Neural cell (in vitro differentiated cells): ENCODE measurements around the gene FAIM. TPM values are rescaled to one million over a fixed set of nuclear protein-coding genes. Genes with fewer than 3 reads are reported as not detected.

Experiments used
- H2AFZ ChIP-seq: fragments of 200-600, 300-800 bp; sonication (generic), shearing (Covaris generic); 2 replicates; pipeline ENCODE4 v1.6.0; 2014; ENCODE audit warnings: low read depth, mild to moderate bottlenecking, antibody characterized with exemption, low read length, moderate library complexity
- H3F3A ChIP-seq: fragments of 200-600 bp; shearing (Covaris generic); 2 replicates; pipeline ENCODE4 v1.6.1; 2016; ENCODE audit warnings: mild to moderate bottlenecking, moderate library complexity, mixed read lengths, antibody characterized with exemption, low read length; ENCODE audit not compliant: insufficient read depth, poor library complexity, severe bottlenecking
- H3K27ac ChIP-seq: fragments of 200-600, 300-800 bp; sonication (generic), shearing (Covaris generic); 2 replicates; pipeline ENCODE4 v1.5.1; 2014; ENCODE audit warnings: mild to moderate bottlenecking, low read length, moderate library complexity
- H3K27me3 ChIP-seq: fragments of 300-800, 200-600 bp; sonication (generic), shearing (Covaris generic); 2 replicates; pipeline ENCODE4 v1.6.0; 2014; ENCODE audit warnings: mild to moderate bottlenecking, low read depth, low read length, moderate library complexity; ENCODE audit not compliant: insufficient read depth
- H3K36me3 ChIP-seq: fragments of 300-800, 200-600 bp; sonication (generic), shearing (Covaris generic); 2 replicates; pipeline ENCODE4 v1.5.1; 2014; ENCODE audit warnings: mild to moderate bottlenecking, antibody characterized with exemption, low read length, moderate library complexity; ENCODE audit not compliant: insufficient read depth
- H3K4me2 ChIP-seq: fragments of 300-800, 200-600 bp; sonication (generic), shearing (Covaris generic); 2 replicates; pipeline ENCODE4 v1.6.0; 2014; ENCODE audit warnings: mild to moderate bottlenecking, low read length
- H3K4me3 ChIP-seq: fragments of 300-800, 200-600 bp; sonication (generic), shearing (Covaris generic); 2 replicates; pipeline ENCODE4 v1.5.1; 2014; ENCODE audit warnings: mild to moderate bottlenecking, low read length, moderate library complexity
- H3K79me2 ChIP-seq: fragments of 200-600 bp; shearing (Covaris generic); replicated peaks from 2 replicates; pipeline ENCODE4 v1.6.0; 2014; ENCODE audit warnings: mild to moderate bottlenecking, low read length, moderate library complexity; ENCODE audit not compliant: insufficient read depth
- H3K9ac ChIP-seq: fragments of 300-800, 200-600 bp; sonication (generic), shearing (Covaris generic); 2 replicates; pipeline ENCODE4 v1.6.1; 2016; ENCODE audit warnings: mild to moderate bottlenecking, low read length, mixed read lengths
- H3K9me2 ChIP-seq: fragments of 200-600 bp; shearing (Covaris generic); 2 replicates; pipeline ENCODE4 v1.6.1; 2016; ENCODE audit warnings: mild to moderate bottlenecking, low read length, mixed read lengths; ENCODE audit not compliant: insufficient read depth
- H3K9me3 ChIP-seq: fragments of 200-600, 300-800 bp; sonication (generic), shearing (Covaris generic); 2 replicates; pipeline ENCODE4 v1.6.1; 2016; ENCODE audit warnings: mild to moderate bottlenecking, mixed run types, low read length, moderate library complexity, mixed read lengths
- H4K20me1 ChIP-seq: fragments of 200-600 bp; shearing (Covaris generic); 2 replicates; pipeline ENCODE4 v1.6.1; 2016; ENCODE audit warnings: mild to moderate bottlenecking, mixed run types; ENCODE audit not compliant: insufficient read depth
- CTCF ChIP-seq: fragments of 450-650 bp; IDR thresholded peaks from 2 replicates; pipeline ENCODE4 v1.5.1; 2014; ENCODE audit warnings: antibody characterized with exemption, mild to moderate bottlenecking, moderate library complexity; ENCODE audit not compliant: poor library complexity, severe bottlenecking
- EP300 ChIP-seq: fragments of 450-650 bp; conservative IDR thresholded peaks from 2 replicates; pipeline ENCODE4 v1.6.1; 2014; ENCODE audit warnings: antibody characterized with exemption, mild to moderate bottlenecking, moderate library complexity; ENCODE audit not compliant: poor library complexity, severe bottlenecking
- EZH2 ChIP-seq: fragments of 200-600, 300-800 bp; shearing (Covaris generic), sonication (generic); IDR thresholded peaks from 2 replicates; pipeline ENCODE4 v1.6.1; 2014; ENCODE audit warnings: antibody characterized with exemption, low read length, borderline replicate concordance, mild to moderate bottlenecking; ENCODE audit not compliant: insufficient read depth, poor library complexity, severe bottlenecking
- MXI1 ChIP-seq: fragments of 450-650 bp; conservative IDR thresholded peaks from 2 replicates; pipeline ENCODE4 v1.6.1; 2014; ENCODE audit warnings: antibody characterized with exemption, mild to moderate bottlenecking; ENCODE audit not compliant: poor library complexity, severe bottlenecking
- POLR2AphosphoS5 ChIP-seq: IDR thresholded peaks from 2 replicates; pipeline ENCODE4 v1.6.1; 2012
- RAD21 ChIP-seq: fragments of 450-650 bp; conservative IDR thresholded peaks from 2 replicates; pipeline ENCODE4 v1.6.1; 2014; ENCODE audit warnings: antibody characterized with exemption, mild to moderate bottlenecking, moderate library complexity
- SMC3 ChIP-seq: fragments of 450-650 bp; conservative IDR thresholded peaks from 2 replicates; pipeline ENCODE4 v1.6.1; 2014; ENCODE audit warnings: antibody characterized with exemption, mild to moderate bottlenecking, moderate library complexity; ENCODE audit not compliant: poor library complexity
- TAF1 ChIP-seq: IDR thresholded peaks from 2 replicates; pipeline ENCODE4 v1.6.1; 2012; ENCODE audit warnings: low read depth
- polyA plus RNA-seq: library from polyadenylated mRNA; depleted of rRNA; stranded (reverse); fragments of >200 nt; gene quantifications from 2 replicates; pipeline ENCODE4 v1.2.3, GENCODE V29; 2014
- TF ChIP-seq, protein P1 (sequence below): IDR thresholded peaks from 2 replicates; pipeline ENCODE4 v1.6.1; 2012; ENCODE audit warnings: borderline replicate concordance

Gene FAIM
- polyA plus RNA-seq, 1 donor from 2014 or later, result 3.1 TPM

DNA sequence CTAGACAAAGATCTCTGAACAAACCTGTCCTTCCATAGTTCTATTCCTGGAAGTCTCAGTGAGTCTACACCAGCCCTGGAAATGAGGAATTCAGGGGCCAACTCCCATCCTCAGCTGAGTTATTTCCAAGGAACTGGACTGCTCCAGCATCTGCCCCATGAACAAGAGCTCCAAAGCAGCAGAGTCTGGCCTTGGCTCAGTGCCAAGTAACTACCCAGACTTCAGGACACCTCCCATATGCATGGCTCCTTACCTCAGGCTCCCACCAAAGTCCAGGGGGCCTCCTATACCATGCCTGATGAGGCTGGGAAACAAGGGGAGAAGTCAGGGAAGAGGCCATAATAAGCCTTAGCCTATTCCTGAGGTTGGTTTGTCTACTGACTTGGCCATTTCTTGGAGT lies 45.0 kb downstream of the FAIM start:
- Histone ChIP-seq H2AFZ (no peak overlapping the region), H3K4me3 (no peak overlapping the region), H3K27me3 (no peaks in the 10 kb centered on the region), H3K9me3 (no peaks in the 10 kb centered on the region), H3K36me3 (peaks cover 16% of the 10 kb centered on the region), H3K79me2 (no peaks in the 10 kb centered on the region), H3K27ac (no peak overlapping the region), H3F3A (no peaks in the 10 kb centered on the region), H3K9ac (no peak overlapping the region), H3K9me2 (no peaks in the 10 kb centered on the region), H4K20me1 (no peaks in the 10 kb centered on the region), H3K4me2 (no peak overlapping the region)
- TF ChIP-seq TAF1 (no peak), POLR2AphosphoS5 (no peak), MXI1 (no peak), EZH2 (no peak), SMC3 (no peak), CTCF (no peak), EP300 (no peak), RAD21 (no peak)
- TF ChIP-seq, protein P1, sequence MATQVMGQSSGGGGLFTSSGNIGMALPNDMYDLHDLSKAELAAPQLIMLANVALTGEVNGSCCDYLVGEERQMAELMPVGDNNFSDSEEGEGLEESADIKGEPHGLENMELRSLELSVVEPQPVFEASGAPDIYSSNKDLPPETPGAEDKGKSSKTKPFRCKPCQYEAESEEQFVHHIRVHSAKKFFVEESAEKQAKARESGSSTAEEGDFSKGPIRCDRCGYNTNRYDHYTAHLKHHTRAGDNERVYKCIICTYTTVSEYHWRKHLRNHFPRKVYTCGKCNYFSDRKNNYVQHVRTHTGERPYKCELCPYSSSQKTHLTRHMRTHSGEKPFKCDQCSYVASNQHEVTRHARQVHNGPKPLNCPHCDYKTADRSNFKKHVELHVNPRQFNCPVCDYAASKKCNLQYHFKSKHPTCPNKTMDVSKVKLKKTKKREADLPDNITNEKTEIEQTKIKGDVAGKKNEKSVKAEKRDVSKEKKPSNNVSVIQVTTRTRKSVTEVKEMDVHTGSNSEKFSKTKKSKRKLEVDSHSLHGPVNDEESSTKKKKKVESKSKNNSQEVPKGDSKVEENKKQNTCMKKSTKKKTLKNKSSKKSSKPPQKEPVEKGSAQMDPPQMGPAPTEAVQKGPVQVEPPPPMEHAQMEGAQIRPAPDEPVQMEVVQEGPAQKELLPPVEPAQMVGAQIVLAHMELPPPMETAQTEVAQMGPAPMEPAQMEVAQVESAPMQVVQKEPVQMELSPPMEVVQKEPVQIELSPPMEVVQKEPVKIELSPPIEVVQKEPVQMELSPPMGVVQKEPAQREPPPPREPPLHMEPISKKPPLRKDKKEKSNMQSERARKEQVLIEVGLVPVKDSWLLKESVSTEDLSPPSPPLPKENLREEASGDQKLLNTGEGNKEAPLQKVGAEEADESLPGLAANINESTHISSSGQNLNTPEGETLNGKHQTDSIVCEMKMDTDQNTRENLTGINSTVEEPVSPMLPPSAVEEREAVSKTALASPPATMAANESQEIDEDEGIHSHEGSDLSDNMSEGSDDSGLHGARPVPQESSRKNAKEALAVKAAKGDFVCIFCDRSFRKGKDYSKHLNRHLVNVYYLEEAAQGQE, result no peak

DNA sequence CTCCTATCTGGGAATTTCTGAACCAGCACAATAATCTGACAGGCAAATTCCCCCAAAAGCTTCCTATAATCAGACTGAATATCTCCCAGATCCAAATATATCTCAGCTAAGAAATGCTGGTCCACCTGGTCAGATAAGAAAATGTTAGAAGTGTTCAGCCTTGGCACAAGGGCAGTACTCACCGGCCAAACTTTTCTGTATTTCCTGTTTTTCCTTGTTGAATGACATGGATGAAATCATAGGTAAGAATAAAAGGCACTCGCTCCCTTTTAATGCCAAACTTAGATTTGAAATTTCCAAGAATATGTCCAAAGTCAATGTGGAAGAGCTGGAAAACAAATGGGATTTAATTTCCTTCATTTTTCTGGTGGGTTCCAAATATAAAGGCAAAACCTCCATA lies 48.9 kb downstream of the FAIM start:
- Histone ChIP-seq H3K9me2 (no peaks in the 10 kb centered on the region), H3K27ac (no peak overlapping the region), H3K9ac (no peak overlapping the region), H3K36me3 (peaks cover 5% of the 10 kb centered on the region), H3K9me3 (no peaks in the 10 kb centered on the region), H4K20me1 (no peaks in the 10 kb centered on the region), H3F3A (no peaks in the 10 kb centered on the region), H3K27me3 (no peaks in the 10 kb centered on the region), H2AFZ (no peak overlapping the region), H3K79me2 (no peaks in the 10 kb centered on the region), H3K4me2 (no peak overlapping the region), H3K4me3 (no peak overlapping the region)
- TF ChIP-seq MXI1 (no peak), EP300 (no peak), RAD21 (no peak), POLR2AphosphoS5 (no peak), TAF1 (no peak), SMC3 (no peak), CTCF (no peak), EZH2 (no peak)
- TF ChIP-seq, protein P1, result no peak
